MCF 10A (cell line): ENCODE data around the gene INPP4A. TPM values are rescaled to one million over a fixed set of nuclear protein-coding genes. Genes with fewer than 3 reads are reported as not detected.

Experiments used
- BruUV-seq: library from RNA; stranded (reverse); fragments of 400-500 nt; replicated peaks from 2 replicates; lab custom pipeline; 2021; lab: Mats Ljungman, UMichigan
- CTCF ChIA-PET: fragments of 300-600 bp; sonication (Branson Sonifier 250); formaldehyde crosslinking; extraction: SDS; loops from one replicate; lab custom pipeline; 2021; ENCODE audit warnings: antibody characterized with exemption, inconsistent platforms; lab: Yijun Ruan, JAX
- POLR2A ChIA-PET: fragments of 300-600, 350-650 bp; sonication (Branson Sonifier 250); formaldehyde crosslinking; extraction: SDS; loops from one replicate; lab custom pipeline; 2020; ENCODE audit warnings: antibody characterized with exemption, inconsistent platforms; lab: Yijun Ruan, JAX
- DNase-seq: peaks from one replicate; pipeline ENCODE4 v3.0.0-alpha.2; 2018; ENCODE audit not compliant: unreplicated experiment
- H3K27ac Mint-ChIP-seq: one replicate; pipeline ENCODE4 v1.8.0; 2022; ENCODE audit warnings: mild to moderate bottlenecking, low read depth, mixed read lengths; ENCODE audit not compliant: unreplicated experiment
- H3K27me3 Mint-ChIP-seq: one replicate; pipeline ENCODE4 v1.8.0; 2022; ENCODE audit warnings: mixed read lengths; ENCODE audit not compliant: insufficient read depth, unreplicated experiment
- H3K36me3 Mint-ChIP-seq: one replicate; pipeline ENCODE4 v1.8.0; 2022; ENCODE audit warnings: mild to moderate bottlenecking, moderate library complexity, mixed read lengths; ENCODE audit not compliant: insufficient read depth, unreplicated experiment
- H3K4me1 Mint-ChIP-seq: one replicate; pipeline ENCODE4 v1.8.0; 2022; ENCODE audit warnings: mixed read lengths; ENCODE audit not compliant: insufficient read depth, unreplicated experiment
- H3K4me3 Mint-ChIP-seq: one replicate; pipeline ENCODE4 v1.8.0; 2022; ENCODE audit warnings: mild to moderate bottlenecking, moderate library complexity, mixed read lengths; ENCODE audit not compliant: unreplicated experiment
- H3K9me3 Mint-ChIP-seq: one replicate; pipeline ENCODE4 v1.8.0; 2022; ENCODE audit warnings: mixed read lengths; ENCODE audit not compliant: unreplicated experiment
- CTCF ChIP-seq: fragments of 200-600 bp; IDR thresholded peaks from one replicate; pipeline ENCODE4 v1.8.0; 2022; ENCODE audit warnings: antibody characterized with exemption, mild to moderate bottlenecking; ENCODE audit not compliant: unreplicated experiment
- intact Hi-C: fragments of 100-400 bp; cut with micrococcal nuclease; formaldehyde crosslinking; loops from 2 replicates; pipeline ENCODE4 v1.14.1; 2022
- total RNA-seq: library from RNA; stranded (reverse); gene quantifications from 2 replicates; pipeline ENCODE4 v1.2.3, GENCODE V29; 2022

INPP4A gene
- total RNA-seq, 1 experiment from 2014 or later: 21.5 TPM

DNA sequence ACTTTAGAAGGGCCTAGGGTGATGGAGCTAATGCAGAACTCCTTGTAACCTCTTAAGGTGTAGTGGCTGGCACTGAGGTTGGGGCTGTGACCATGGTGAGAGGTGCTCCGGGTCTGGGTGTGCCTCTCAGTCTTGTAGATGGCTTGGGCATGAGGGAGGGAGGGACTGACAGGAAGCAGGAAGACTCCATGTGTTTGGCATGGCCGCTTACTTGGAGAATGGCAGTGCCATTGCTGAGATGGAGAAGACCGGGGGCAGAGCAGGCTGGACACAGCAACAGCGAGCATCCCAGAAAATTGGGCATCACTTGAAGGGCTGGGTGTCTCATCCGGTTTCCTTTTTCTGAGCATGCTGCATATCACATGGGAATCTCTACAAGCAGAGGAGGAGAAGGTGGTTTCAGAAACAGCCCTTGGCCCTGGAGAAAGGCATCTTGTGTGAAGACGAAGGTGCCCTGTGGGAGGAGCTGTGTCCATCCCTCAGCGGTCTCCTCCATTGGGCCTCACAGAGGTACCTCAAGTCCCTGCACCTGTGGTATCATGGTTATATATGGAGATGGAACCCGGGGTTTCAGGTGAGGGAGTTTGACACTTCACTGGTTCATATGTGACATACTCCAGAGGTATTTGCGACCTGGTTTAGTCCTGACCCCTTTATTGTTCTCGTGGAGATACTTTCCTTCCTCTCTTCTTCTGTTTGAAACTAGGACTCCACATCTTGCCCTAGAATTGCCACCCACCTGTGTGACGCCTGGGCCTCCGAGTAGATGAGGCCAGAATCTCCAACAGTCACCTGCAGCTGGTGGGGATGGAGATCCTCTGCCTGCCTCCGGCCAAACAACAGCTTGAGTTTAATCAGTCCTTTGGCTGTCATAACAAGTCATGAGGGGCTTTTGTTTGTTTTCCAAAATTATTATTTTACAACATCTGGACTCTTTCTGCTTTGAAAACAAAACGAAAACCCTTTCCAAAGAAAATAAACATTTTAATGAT, 45.6 kb downstream of the INPP4A start:
- POLR2A ChIA-PET: no interaction called here
- Mint-ChIP-seq H3K27ac (no peak overlapping the region), H3K36me3 (no peaks in the 10 kb centered on the region), H3K4me1 (no peaks in the 10 kb centered on the region), H3K27me3 (no peaks in the 10 kb centered on the region), H3K9me3 (no peaks in the 10 kb centered on the region), H3K4me3 (no peak overlapping the region)
- DNase-seq: no peak
- CTCF ChIA-PET: no interaction called here
- intact Hi-C loops: no loop called here
- no peak for TF ChIP-seq CTCF
- no TSS peak for BruUV-seq

DNA sequence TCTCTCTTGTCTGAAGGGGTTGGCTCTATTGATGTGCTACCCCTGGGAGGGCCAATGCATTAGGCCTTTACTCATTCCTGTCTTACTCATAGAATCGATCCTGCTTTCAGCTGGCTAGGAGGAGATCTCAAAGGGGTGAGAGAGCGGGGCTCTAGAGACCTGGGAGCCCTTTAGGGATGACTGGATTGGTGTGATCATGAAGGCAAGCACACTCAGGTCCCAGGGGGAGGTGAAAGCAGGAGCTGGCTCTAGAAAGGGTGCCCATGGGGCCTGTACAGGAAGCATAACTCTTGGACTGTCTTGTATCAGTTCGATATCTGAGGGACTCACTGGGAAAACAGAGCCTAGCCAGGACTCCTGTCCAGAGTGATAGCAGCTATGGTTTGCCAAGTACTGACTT, 47.8 kb downstream of the INPP4A start:
- no peaks in the 10 kb centered on the region for H3K27me3 Mint-ChIP-seq
- BruUV-seq: no TSS peak
- no peaks in the 10 kb centered on the region for H3K9me3 Mint-ChIP-seq
- ChIA-PET CTCF (no interaction called here), POLR2A (no interaction called here)
- TF ChIP-seq CTCF: no peak
- H3K36me3 Mint-ChIP-seq: no peaks in the 10 kb centered on the region
- no peak overlapping the region for H3K27ac Mint-ChIP-seq
- H3K4me1 Mint-ChIP-seq: no peaks in the 10 kb centered on the region
- intact Hi-C loops: no loop called here
- no peak for DNase-seq
- no peak overlapping the region for H3K4me3 Mint-ChIP-seq

- DNase-seq: no peak
- ChIA-PET POLR2A (interaction anchor here (0.7 kb wide), 2 partner anchors 45 to 381 kb away, joined by 3 read pairs; no protein-coding TSS in a partner anchor), CTCF (interaction anchor here (1.1 kb wide), 1 partner anchor 11 kb away, joined by 4 read pairs; no protein-coding TSS in a partner anchor)
- Mint-ChIP-seq H3K27ac (no peak overlapping the region), H3K9me3 (no peaks in the 10 kb centered on the region), H3K27me3 (no peaks in the 10 kb centered on the region), H3K4me1 (no peaks in the 10 kb centered on the region), H3K36me3 (no peaks in the 10 kb centered on the region), H3K4me3 (no peak overlapping the region)
- no peak for TF ChIP-seq CTCF
- intact Hi-C loops: no loop called here
- no TSS peak for BruUV-seq
Observed at GRCh38 chr2:98494699-98495098, 50.0 kb downstream of the INPP4A start.

- CTCF ChIA-PET: no interaction called here
- no peak overlapping the region for H3K27ac Mint-ChIP-seq
- H3K4me1 Mint-ChIP-seq: no peaks in the 10 kb centered on the region
- no peaks in the 10 kb centered on the region for H3K27me3 Mint-ChIP-seq
- BruUV-seq: no TSS peak
- DNase-seq: no peak
- H3K36me3 Mint-ChIP-seq: no peaks in the 10 kb centered on the region
- no peak overlapping the region for H3K4me3 Mint-ChIP-seq
- POLR2A ChIA-PET: no interaction called here
- no peak for TF ChIP-seq CTCF
- intact Hi-C loops: no loop called here
- H3K9me3 Mint-ChIP-seq: no peaks in the 10 kb centered on the region
Observed at GRCh38 chr2:98496750-98497493, 52.3 kb downstream of the INPP4A start.
